T-helper 2 cell treated with Interferon-gamma antibody and Interleukin-4, amounts not matched to agents 5 μg/mL and 100 μg/mL, for 36 hours (primary cell): ENCODE measurements around the gene CYP26C1.

Experiments
- DNase-seq: peaks from one replicate; pipeline ENCODE4 v3.0.0; 2021; ENCODE audit warnings: low spot score
- H3K27ac Mint-ChIP-seq: one replicate; pipeline ENCODE4 v1.8.0; 2021; ENCODE audit warnings: mild to moderate bottlenecking, mixed read lengths
- H3K27me3 Mint-ChIP-seq: one replicate; pipeline ENCODE4 v1.8.0; 2021; ENCODE audit warnings: low read depth, mixed read lengths
- H3K36me3 Mint-ChIP-seq: one replicate; pipeline ENCODE4 v1.8.0; 2021; ENCODE audit warnings: low read depth, mixed read lengths
- H3K4me1 Mint-ChIP-seq: one replicate; pipeline ENCODE4 v1.8.0; 2021; ENCODE audit warnings: low read depth, mixed read lengths
- H3K4me3 Mint-ChIP-seq: one replicate; pipeline ENCODE4 v1.8.0; 2022; ENCODE audit warnings: mild to moderate bottlenecking, moderate library complexity, mixed read lengths
- H3K9me3 Mint-ChIP-seq: one replicate; pipeline ENCODE4 v1.8.0; 2021; ENCODE audit warnings: mixed read lengths

CYP26C1 gene

DNA sequence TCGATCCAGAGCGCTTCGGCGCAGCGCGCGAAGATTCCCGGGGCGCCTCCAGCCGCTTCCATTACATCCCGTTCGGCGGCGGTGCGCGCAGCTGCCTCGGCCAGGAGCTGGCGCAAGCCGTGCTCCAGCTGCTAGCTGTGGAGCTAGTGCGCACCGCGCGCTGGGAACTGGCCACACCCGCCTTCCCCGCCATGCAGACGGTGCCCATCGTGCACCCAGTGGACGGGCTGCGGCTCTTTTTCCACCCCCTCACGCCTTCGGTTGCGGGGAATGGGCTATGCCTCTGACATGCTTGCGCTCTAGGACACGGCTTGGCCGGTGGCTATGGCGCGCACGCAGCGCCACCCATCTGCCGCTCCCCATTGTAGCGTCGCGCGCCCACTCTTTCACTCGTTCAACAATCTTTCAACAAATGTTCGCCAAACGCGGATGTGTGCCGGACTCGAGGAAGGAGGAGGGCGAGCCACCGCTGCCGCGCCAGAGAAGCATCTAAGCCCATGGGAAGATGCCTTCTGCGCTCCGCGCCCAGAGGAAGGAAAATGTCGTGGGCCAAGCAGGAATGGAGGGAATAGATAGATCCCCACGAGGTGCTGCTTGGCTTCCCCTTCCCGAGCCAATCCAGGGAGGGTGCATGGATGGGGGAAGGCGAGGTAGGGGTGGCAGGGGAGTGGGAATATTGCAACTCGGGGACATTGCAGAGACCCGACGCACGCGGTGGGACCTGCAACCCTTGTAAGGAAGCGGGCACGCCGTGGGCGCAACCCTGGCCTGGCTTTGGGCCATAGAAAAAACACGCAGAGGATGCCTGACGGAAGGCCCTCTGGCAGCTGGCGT is 8.0 kb downstream of the CYP26C1 start:
- Mint-ChIP-seq H3K4me3 (no peak overlapping the region), H3K27me3 (peaks cover 88% of the 10 kb centered on the region), H3K36me3 (no peaks in the 10 kb centered on the region), H3K9me3 (no peaks in the 10 kb centered on the region), H3K27ac (no peak overlapping the region), H3K4me1 (peaks cover 10% of the 10 kb centered on the region)
- DNase-seq = no peak

DNA sequence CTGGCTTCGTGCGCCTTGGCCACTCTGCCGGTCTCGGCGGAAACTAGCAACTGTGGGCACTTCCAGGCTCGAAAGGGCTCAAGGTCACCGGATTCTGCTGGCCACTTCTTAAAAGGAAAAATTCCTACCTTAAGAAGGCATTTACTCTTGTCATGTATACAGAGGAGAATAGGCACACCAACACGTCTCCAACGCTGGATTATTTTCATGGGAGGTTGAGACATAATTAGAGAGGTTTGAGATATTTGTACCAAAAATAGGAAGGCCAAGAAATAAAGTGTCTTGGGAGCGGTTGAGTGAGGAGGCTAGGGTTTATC is 8.6 kb downstream of the CYP26C1 start:
- Mint-ChIP-seq H3K4me3 (no peak overlapping the region), H3K36me3 (no peaks in the 10 kb centered on the region), H3K9me3 (no peaks in the 10 kb centered on the region), H3K27me3 (peaks cover 84% of the 10 kb centered on the region), H3K4me1 (peaks cover 10% of the 10 kb centered on the region), H3K27ac (no peak overlapping the region)
- no peak for DNase-seq

DNA sequence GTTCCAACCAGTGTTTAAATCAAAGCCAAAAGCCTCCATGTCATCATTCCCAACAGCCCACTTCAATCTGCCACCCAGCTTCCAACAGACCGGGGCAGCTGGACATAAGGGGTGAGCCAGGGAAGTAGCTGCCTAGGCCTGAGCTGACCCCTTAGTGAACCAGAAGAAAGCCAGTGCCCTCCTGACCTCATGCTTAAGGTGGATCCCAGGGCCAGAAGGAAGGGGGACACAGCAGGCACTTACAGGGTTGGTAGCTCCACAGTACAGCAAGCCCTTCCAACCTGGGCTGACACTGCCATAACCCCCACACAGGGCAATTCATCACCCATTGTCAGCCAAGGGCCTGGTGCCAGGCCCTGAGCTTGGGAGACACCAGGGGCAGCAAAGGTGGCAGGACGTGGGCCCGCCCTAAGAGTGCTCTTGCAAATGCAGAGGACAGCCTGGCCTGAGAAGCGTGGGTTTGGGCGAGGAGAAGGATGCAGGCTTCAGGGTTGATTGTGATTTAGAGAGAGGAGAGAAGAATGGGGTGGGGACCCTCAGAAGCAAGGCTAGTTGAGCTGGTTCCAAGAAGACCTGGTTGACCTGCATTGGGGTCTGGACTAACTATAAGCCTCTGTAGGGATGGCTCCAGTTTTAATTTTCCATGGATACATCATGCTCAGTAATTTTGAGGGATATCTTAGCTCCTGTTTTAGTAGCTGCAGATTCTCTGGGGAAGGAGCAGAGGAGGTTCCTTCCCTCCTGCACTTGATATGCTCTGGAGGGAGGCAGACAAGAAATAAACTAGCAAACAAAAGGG is 10.0 kb downstream of the CYP26C1 start:
- Mint-ChIP-seq H3K27ac (no peak overlapping the region), H3K36me3 (peaks cover 3% of the 10 kb centered on the region), H3K4me3 (no peak overlapping the region), H3K9me3 (no peaks in the 10 kb centered on the region), H3K4me1 (peaks cover 18% of the 10 kb centered on the region), H3K27me3 (peaks cover 84% of the 10 kb centered on the region)
- no peak for DNase-seq

DNA sequence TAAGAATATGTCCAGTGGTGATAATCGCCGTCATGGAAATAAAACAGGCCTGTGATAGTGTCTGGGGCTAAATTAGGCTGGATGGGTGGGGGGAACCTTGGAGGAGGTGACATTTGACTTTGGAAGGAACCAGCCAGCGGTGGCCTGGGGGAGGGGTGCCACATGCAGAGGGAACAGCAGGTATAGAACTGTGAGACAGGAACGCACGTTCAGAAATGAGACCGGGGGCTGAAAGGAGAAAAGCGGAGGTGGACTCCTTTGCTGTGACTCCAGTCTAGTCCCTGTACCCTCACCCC is 10.5 kb downstream of the CYP26C1 start:
- no peak for DNase-seq
- Mint-ChIP-seq H3K27ac (no peak overlapping the region), H3K4me3 (no peak overlapping the region), H3K36me3 (peaks cover 3% of the 10 kb centered on the region), H3K4me1 (peaks cover 22% of the 10 kb centered on the region), H3K27me3 (peaks cover 87% of the 10 kb centered on the region), H3K9me3 (no peaks in the 10 kb centered on the region)

GRCh38 chr10:93071674-93072224 is 11.2 kb downstream of the CYP26C1 start:
- Mint-ChIP-seq H3K9me3 (no peaks in the 10 kb centered on the region), H3K36me3 (peaks cover 3% of the 10 kb centered on the region), H3K4me1 (peaks cover 22% of the 10 kb centered on the region), H3K4me3 (peak overlapping the region; percentile 68), H3K27ac (no peak overlapping the region), H3K27me3 (peaks cover 87% of the 10 kb centered on the region)
- DNase-seq = no peak

GRCh38 chr10:93072225-93072712 is 11.7 kb downstream of the CYP26C1 start:
- H3K4me3 Mint-ChIP-seq = peak overlapping the region; percentile 68
- no peaks in the 10 kb centered on the region for H3K9me3 Mint-ChIP-seq
- no peak overlapping the region for H3K27ac Mint-ChIP-seq
- DNase-seq = no peak
- H3K36me3 Mint-ChIP-seq = peaks cover 3% of the 10 kb centered on the region
- H3K27me3 Mint-ChIP-seq = peaks cover 86% of the 10 kb centered on the region
- peaks cover 22% of the 10 kb centered on the region for H3K4me1 Mint-ChIP-seq

GRCh38 chr10:93072713-93073538 is 12.3 kb downstream of the CYP26C1 start:
- Mint-ChIP-seq H3K4me3 (no peak overlapping the region), H3K27ac (no peak overlapping the region), H3K27me3 (peaks cover 84% of the 10 kb centered on the region), H3K9me3 (no peaks in the 10 kb centered on the region), H3K4me1 (peaks cover 20% of the 10 kb centered on the region), H3K36me3 (peaks cover 3% of the 10 kb centered on the region)
- DNase-seq = no peak

DNA sequence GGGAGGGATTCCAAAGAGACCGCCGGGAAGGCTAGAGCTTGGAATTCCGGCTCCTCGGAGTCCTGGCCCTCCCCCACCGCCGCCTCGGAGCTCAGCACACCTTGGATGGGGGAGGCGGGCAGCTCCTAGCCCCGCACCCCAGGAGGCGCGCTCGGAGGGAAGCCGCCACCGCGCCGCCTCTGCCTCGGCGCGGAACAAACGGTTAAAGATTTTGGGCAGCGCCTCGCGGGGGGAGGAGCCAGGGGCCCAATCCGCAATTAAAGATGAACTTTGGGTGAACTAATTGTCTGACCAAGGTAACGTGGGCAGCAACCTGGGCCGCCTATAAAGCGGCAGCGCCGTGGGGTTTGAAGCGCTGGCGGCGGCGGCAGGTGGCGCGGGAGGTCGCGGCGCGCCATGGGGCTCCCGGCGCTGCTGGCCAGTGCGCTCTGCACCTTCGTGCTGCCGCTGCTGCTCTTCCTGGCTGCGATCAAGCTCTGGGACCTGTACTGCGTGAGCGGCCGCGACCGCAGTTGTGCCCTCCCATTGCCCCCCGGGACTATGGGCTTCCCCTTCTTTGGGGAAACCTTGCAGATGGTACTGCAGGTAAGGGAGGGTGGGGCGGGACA is 13.0 kb downstream of the CYP26C1 start, which contains the start of gene CYP26A1:
TSS of gene CYP26A1 (plus strand) at position 355 of the 608 bp plus-strand sequence. CDS start at position 397, 42 bp downstream.
- Mint-ChIP-seq H3K27me3 (peaks cover 80% of the 10 kb centered on the region), H3K4me3 (peak within 1 kb of the TSS; percentile 79), H3K36me3 (peaks cover 3% of the 10 kb centered on the region), H3K4me1 (peaks cover 18% of the 10 kb centered on the region), H3K9me3 (no peaks in the 10 kb centered on the region), H3K27ac (no peak within 1 kb of the TSS)
- DNase-seq = no peak

DNA sequence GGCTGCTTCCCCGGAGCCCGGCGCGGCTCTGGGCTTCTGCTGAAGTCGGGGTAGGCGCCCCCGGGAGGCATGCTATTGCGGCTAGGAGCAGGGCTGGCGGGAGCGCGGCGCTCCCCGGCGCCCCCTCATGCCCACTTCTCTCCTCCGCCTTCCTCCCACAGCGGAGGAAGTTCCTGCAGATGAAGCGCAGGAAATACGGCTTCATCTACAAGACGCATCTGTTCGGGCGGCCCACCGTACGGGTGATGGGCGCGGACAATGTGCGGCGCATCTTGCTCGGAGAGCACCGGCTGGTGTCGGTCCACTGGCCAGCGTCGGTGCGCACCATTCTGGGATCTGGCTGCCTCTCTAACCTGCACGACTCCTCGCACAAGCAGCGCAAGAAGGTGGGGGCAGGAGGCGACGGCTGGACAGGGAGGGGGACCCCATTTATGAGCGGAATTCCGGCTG is 13.6 kb downstream of the CYP26C1 start:
- H3K27me3 Mint-ChIP-seq = peaks cover 77% of the 10 kb centered on the region
- peaks cover 3% of the 10 kb centered on the region for H3K36me3 Mint-ChIP-seq
- H3K27ac Mint-ChIP-seq = no peak overlapping the region
- no peaks in the 10 kb centered on the region for H3K9me3 Mint-ChIP-seq
- H3K4me1 Mint-ChIP-seq = peaks cover 16% of the 10 kb centered on the region
- peak overlapping the region; percentile 79 for H3K4me3 Mint-ChIP-seq
- no peak for DNase-seq

DNA sequence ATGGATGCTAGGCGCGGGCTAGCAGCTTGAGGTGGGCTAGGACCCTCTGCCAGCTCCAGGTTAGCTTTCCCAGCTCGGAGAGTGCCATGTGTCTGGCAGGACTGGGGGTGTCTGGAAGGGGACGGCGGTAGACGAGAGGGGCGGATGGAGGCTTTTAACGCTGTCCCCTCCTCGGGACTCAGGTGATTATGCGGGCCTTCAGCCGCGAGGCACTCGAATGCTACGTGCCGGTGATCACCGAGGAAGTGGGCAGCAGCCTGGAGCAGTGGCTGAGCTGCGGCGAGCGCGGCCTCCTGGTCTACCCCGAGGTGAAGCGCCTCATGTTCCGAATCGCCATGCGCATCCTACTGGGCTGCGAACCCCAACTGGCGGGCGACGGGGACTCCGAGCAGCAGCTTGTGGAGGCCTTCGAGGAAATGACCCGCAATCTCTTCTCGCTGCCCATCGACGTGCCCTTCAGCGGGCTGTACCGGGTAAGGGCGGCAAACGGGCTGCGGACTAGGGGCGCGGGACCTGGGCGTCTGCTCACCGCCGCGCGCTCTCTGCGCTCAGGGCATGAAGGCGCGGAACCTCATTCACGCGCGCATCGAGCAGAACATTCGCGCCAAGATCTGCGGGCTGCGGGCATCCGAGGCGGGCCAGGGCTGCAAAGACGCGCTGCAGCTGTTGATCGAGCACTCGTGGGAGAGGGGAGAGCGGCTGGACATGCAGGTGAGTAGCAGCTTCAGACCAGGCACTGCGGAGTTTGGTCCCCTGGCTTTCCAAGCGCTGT is 14.2 kb downstream of the CYP26C1 start:
- Mint-ChIP-seq H3K4me3 (peak overlapping the region; percentile 79), H3K4me1 (peaks cover 16% of the 10 kb centered on the region), H3K9me3 (no peaks in the 10 kb centered on the region), H3K27me3 (peaks cover 79% of the 10 kb centered on the region), H3K36me3 (peaks cover 3% of the 10 kb centered on the region), H3K27ac (no peak overlapping the region)
- DNase-seq = no peak

DNA sequence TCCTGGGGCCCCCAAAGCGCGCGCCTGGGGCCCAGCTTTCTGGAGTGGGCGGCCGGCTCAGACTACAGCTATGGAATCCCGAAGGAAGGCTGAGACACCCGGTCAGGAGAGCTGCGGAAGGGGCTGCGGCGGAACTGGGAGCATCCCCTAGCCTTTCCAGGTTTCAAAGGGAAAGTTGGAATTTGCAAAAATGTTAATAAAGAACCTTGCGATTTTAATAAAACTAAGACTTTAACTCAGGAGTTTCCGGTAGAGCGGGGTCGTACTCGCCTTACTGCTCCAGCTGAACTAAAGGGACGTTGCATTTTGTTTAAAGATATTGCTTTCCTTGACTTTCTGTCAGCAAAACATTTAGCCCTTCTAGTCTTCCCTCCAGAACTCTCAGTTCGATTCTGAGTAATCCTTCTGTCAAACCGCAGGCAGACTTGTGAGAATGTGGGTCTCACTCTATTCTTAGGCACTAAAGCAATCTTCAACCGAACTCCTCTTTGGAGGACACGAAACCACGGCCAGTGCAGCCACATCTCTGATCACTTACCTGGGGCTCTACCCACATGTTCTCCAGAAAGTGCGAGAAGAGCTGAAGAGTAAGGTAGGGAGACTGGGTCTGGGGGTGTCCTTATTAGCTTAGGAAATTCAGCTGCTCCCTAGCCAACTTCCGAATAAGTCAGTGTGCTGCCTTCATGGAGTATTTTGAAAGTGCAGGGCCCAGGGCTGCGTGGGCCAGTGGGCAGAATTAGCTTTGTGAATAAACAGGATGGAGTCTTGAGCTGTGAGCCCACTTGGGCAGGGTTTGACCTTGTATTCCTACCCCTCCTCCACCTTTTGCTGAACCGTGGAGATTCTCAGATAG is 15.0 kb downstream of the CYP26C1 start:
- Mint-ChIP-seq H3K36me3 (peaks cover 3% of the 10 kb centered on the region), H3K4me3 (peak overlapping the region; percentile 79), H3K9me3 (no peaks in the 10 kb centered on the region), H3K27ac (no peak overlapping the region), H3K4me1 (peaks cover 19% of the 10 kb centered on the region), H3K27me3 (peaks cover 76% of the 10 kb centered on the region)
- no peak for DNase-seq

DNA sequence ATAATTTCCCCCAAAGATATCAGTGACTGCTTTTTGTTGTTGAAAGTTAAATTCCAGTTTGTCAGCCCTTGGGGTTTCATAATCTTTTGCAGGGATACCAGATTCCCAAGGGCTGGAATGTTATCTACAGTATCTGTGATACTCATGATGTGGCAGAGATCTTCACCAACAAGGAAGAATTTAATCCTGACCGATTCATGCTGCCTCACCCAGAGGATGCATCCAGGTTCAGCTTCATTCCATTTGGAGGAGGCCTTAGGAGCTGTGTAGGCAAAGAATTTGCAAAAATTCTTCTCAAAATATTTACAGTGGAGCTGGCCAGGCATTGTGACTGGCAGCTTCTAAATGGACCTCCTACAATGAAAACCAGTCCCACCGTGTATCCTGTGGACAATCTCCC is 16.3 kb downstream of the CYP26C1 start:
- no peak overlapping the region for H3K27ac Mint-ChIP-seq
- peaks cover 19% of the 10 kb centered on the region for H3K4me1 Mint-ChIP-seq

More for the DNA sequence above, 16.3 kb downstream of the CYP26C1 start:
- Mint-ChIP-seq H3K36me3 (peaks cover 3% of the 10 kb centered on the region), H3K9me3 (no peaks in the 10 kb centered on the region), H3K27me3 (peaks cover 69% of the 10 kb centered on the region), H3K4me3 (no peak overlapping the region)
- no peak for DNase-seq
